SK-N-MC (cell line): ENCODE measurements around the gene PFKP.

Experiments
- EZH2 ChIP-seq: fragments of 200-600 bp; sonication (generic); IDR thresholded peaks from one replicate; pipeline ENCODE4 v1.6.1; 2017; ENCODE audit warnings: antibody characterized with exemption
- POLR2AphosphoS5 ChIP-seq: IDR thresholded peaks from 2 replicates; pipeline ENCODE4 v1.6.1; 2012; ENCODE audit warnings: mild to moderate bottlenecking, low read depth, low read length, borderline replicate concordance

- TF ChIP-seq POLR2AphosphoS5 (no peak), EZH2 (no peak)
Observed at GRCh38 chr10:3033925-3034324, 33.4 kb upstream of the PFKP start.
